Karpas-422 (cell line): Measurements from ENCODE around the gene PIGO. TPM values are rescaled to one million over a fixed set of nuclear protein-coding genes. Genes with fewer than 3 reads are reported as not detected.
A peak's percentile ranks its signal among the peaks of the same experiment; 100 is the strongest.

ENCODE experiments used
- DNase-seq: peaks from one replicate; pipeline ENCODE4 v3.0.0-alpha.2; 2015
- H2AFZ ChIP-seq: fragments of 200-600 bp; sonication (generic); 2 replicates; pipeline ENCODE4 v1.6.1; 2014; ENCODE audit warnings: antibody characterized with exemption, low read length, mixed read lengths
- H3K27ac ChIP-seq: fragments of 200-600 bp; sonication (generic); 2 replicates; pipeline ENCODE4 v1.5.1; 2014; ENCODE audit warnings: mild to moderate bottlenecking, low read length, moderate library complexity
- H3K27me3 ChIP-seq: fragments of 200-600 bp; sonication (generic); 2 replicates; pipeline ENCODE4 v1.6.1; 2014; ENCODE audit warnings: low read length, mixed read lengths
- H3K36me3 ChIP-seq: fragments of 200-600 bp; sonication (generic); 2 replicates; pipeline ENCODE4 v1.6.1; 2014; ENCODE audit warnings: low read length, mixed read lengths; ENCODE audit not compliant: insufficient read depth
- H3K4me1 ChIP-seq: fragments of 200-600 bp; sonication (generic); 2 replicates; pipeline ENCODE4 v1.6.1; 2014; ENCODE audit warnings: mild to moderate bottlenecking, low read length, mixed read lengths
- H3K4me2 ChIP-seq: fragments of 200-600 bp; sonication (generic); 2 replicates; pipeline ENCODE4 v1.6.1; 2014; ENCODE audit warnings: low read length, low read depth, mild to moderate bottlenecking; ENCODE audit not compliant: poor library complexity, severe bottlenecking
- H3K4me3 ChIP-seq: fragments of 200-600 bp; sonication (generic); 2 replicates; pipeline ENCODE4 v1.5.1; 2014; ENCODE audit warnings: mild to moderate bottlenecking, antibody characterized with exemption, low read length, mixed read lengths
- H3K79me2 ChIP-seq: fragments of 200-600 bp; sonication (generic); 2 replicates; pipeline ENCODE4 v1.6.1; 2014; ENCODE audit warnings: mild to moderate bottlenecking, low read length, mixed read lengths
- H3K9ac ChIP-seq: fragments of 200-600 bp; sonication (generic); 2 replicates; pipeline ENCODE4 v1.6.0; 2014; ENCODE audit warnings: low read length
- H3K9me2 ChIP-seq: fragments of 200-600 bp; sonication (generic), shearing (Covaris generic); replicated peaks from 2 replicates; pipeline ENCODE4 v1.6.0; 2014; ENCODE audit warnings: mild to moderate bottlenecking, low read length, moderate library complexity; ENCODE audit not compliant: insufficient read depth
- H3K9me3 ChIP-seq: fragments of 300-700, 200-600 bp; sonication (generic); 2 replicates; pipeline ENCODE4 v1.6.1; 2014; ENCODE audit warnings: low read length, mixed read lengths
- H4K20me1 ChIP-seq: fragments of 200-600 bp; sonication (generic); 2 replicates; pipeline ENCODE4 v1.6.1; 2014; ENCODE audit warnings: mild to moderate bottlenecking, antibody characterized with exemption, low read length, low read depth; ENCODE audit not compliant: insufficient read depth
- total RNA-seq: library from RNA; depleted of rRNA; stranded (reverse); fragments of >200 nt; shearing (Covaris generic); gene quantifications from 2 replicates; pipeline ENCODE4 v1.2.3, GENCODE V29; 2014; ENCODE audit warnings: low replicate concordance

Gene PIGO
- total RNA-seq, 1 experiment from 2014 or later: 25.1 TPM

- no peaks in the 10 kb centered on the region for H3K9me3 ChIP-seq
- DNase-seq: peak; percentile 99
- no peaks in the 10 kb centered on the region for H3K9me2 ChIP-seq
- H3K27me3 ChIP-seq: no peaks in the 10 kb centered on the region
- H4K20me1 ChIP-seq: peaks cover 40% of the 10 kb centered on the region
- peak within 1 kb of the TSS; percentile 99 for H3K9ac ChIP-seq
- peak within 1 kb of the TSS; percentile 94 for H3K4me3 ChIP-seq
- peaks cover 25% of the 10 kb centered on the region for H3K36me3 ChIP-seq
- H3K4me1 ChIP-seq: peaks cover 25% of the 10 kb centered on the region
- no peak within 1 kb of the TSS for H2AFZ ChIP-seq
- peak within 1 kb of the TSS; percentile 92 for H3K4me2 ChIP-seq
- H3K27ac ChIP-seq: peak within 1 kb of the TSS; percentile 96
- peaks cover 57% of the 10 kb centered on the region for H3K79me2 ChIP-seq
Observed at GRCh38 chr9:35072461-35073278, 23.7 kb downstream of the PIGO start, which contains the start of gene VCP. Gene VCP (minus strand): TSS chr9:35072625. CDS start chr9:35072353, 272 bp downstream.

- peaks cover 48% of the 10 kb centered on the region for H4K20me1 ChIP-seq
- H3K4me3 ChIP-seq: peak overlapping the region; percentile 94
- H3K9ac ChIP-seq: peak overlapping the region; percentile 99
- peaks cover 57% of the 10 kb centered on the region for H3K79me2 ChIP-seq
- H2AFZ ChIP-seq: no peak overlapping the region
- peak; percentile 93 for DNase-seq
- H3K36me3 ChIP-seq: peaks cover 32% of the 10 kb centered on the region
- no peaks in the 10 kb centered on the region for H3K27me3 ChIP-seq
- H3K4me2 ChIP-seq: peak overlapping the region; percentile 92
- H3K9me2 ChIP-seq: no peaks in the 10 kb centered on the region
- H3K27ac ChIP-seq: peak overlapping the region; percentile 96
- peaks cover 24% of the 10 kb centered on the region for H3K4me1 ChIP-seq
- no peaks in the 10 kb centered on the region for H3K9me3 ChIP-seq
Observed at GRCh38 chr9:35071814-35072460, 24.5 kb downstream of the PIGO start.

GRCh38 chr9:35070823-35071813 is 25.3 kb downstream of the PIGO start:
- peak; percentile 76 for DNase-seq
- Histone ChIP-seq H4K20me1 (peaks cover 50% of the 10 kb centered on the region), H3K4me2 (peak overlapping the region; percentile 92), H3K9me2 (no peaks in the 10 kb centered on the region), H3K27me3 (no peaks in the 10 kb centered on the region), H3K4me1 (peaks cover 24% of the 10 kb centered on the region), H3K9me3 (no peaks in the 10 kb centered on the region), H3K27ac (peak overlapping the region; percentile 96), H2AFZ (no peak overlapping the region), H3K79me2 (peaks cover 58% of the 10 kb centered on the region), H3K4me3 (peak overlapping the region; percentile 94), H3K9ac (peak overlapping the region; percentile 99), H3K36me3 (peaks cover 37% of the 10 kb centered on the region)

DNA sequence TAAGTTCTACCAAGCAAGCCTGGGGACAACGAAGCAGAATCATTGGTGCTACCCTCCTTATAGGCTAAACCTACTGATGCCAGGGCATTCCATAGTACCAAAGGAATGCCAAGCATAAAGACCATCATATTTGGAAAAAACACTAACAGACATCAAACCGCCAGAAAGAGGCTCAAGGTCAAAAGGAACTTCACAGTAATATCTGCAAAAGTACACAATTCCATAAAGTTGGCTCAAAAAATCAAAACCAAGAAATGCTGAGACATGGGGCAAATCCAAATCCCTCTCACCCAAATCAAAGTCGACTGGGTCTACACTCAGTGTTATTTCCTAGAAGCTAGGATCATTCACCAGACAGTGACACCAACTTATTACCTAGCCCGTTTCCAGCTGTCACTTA is 27.4 kb downstream of the PIGO start:
- H3K36me3 ChIP-seq: peaks cover 48% of the 10 kb centered on the region
- no peak overlapping the region for H3K4me3 ChIP-seq
- H3K79me2 ChIP-seq: peaks cover 58% of the 10 kb centered on the region
- no peaks in the 10 kb centered on the region for H3K9me3 ChIP-seq
- H2AFZ ChIP-seq: no peak overlapping the region
- peaks cover 24% of the 10 kb centered on the region for H3K4me1 ChIP-seq
- H3K4me2 ChIP-seq: no peak overlapping the region
- H4K20me1 ChIP-seq: peaks cover 58% of the 10 kb centered on the region
- no peak for DNase-seq
- H3K27ac ChIP-seq: no peak overlapping the region
- no peaks in the 10 kb centered on the region for H3K9me2 ChIP-seq
- no peak overlapping the region for H3K9ac ChIP-seq
- no peaks in the 10 kb centered on the region for H3K27me3 ChIP-seq

DNA sequence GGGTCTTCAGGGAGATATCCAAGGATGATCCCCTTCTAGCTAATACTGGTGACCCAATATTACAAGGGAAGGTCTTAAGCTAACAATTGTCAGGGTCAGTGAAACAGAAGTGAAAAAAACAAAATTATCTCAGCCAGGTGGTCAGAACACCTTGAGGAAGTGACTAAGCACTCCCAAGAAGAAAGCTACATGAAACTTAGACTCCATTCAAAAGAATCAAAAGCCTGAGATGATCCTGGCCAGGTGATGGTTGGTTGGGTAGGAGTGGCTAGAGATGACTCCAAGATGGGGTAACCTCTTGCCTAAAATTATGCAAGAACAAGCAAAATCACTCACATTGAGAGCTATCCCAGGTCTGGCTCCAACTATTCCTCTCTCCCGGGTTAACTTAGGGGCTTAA is 29.3 kb downstream of the PIGO start:
- DNase-seq: no peak
- Histone ChIP-seq H3K27ac (no peak overlapping the region), H3K79me2 (peaks cover 67% of the 10 kb centered on the region), H3K4me3 (no peak overlapping the region), H3K36me3 (peaks cover 66% of the 10 kb centered on the region), H3K9me3 (no peaks in the 10 kb centered on the region), H3K9ac (no peak overlapping the region), H3K4me1 (peaks cover 17% of the 10 kb centered on the region), H4K20me1 (peaks cover 58% of the 10 kb centered on the region), H3K4me2 (no peak overlapping the region), H3K27me3 (no peaks in the 10 kb centered on the region), H2AFZ (no peak overlapping the region), H3K9me2 (no peaks in the 10 kb centered on the region)

- Histone ChIP-seq H3K4me2 (no peak overlapping the region), H3K27me3 (no peaks in the 10 kb centered on the region), H3K36me3 (peaks cover 87% of the 10 kb centered on the region), H2AFZ (no peak overlapping the region), H3K9me3 (no peaks in the 10 kb centered on the region), H3K4me3 (no peak overlapping the region), H4K20me1 (peaks cover 22% of the 10 kb centered on the region), H3K9ac (no peak overlapping the region), H3K27ac (no peak overlapping the region), H3K9me2 (no peaks in the 10 kb centered on the region), H3K79me2 (peaks cover 14% of the 10 kb centered on the region), H3K4me1 (no peaks in the 10 kb centered on the region)
- DNase-seq: no peak
Observed at GRCh38 chr9:35060548-35061207, 35.7 kb downstream of the PIGO start.

- Histone ChIP-seq H3K4me2 (no peak overlapping the region), H3K27ac (no peak overlapping the region), H3K9ac (no peak overlapping the region), H4K20me1 (0 out of 2 replicates have a peak, but pooled peaks cover 15% of the 10 kb centered on the region), H3K9me2 (no peaks in the 10 kb centered on the region), H3K36me3 (peaks cover 84% of the 10 kb centered on the region), H3K79me2 (peaks cover 14% of the 10 kb centered on the region; the same call in 1 of the 2 replicates), H3K27me3 (no peaks in the 10 kb centered on the region), H3K4me3 (no peak overlapping the region), H3K9me3 (no peaks in the 10 kb centered on the region), H2AFZ (no peak overlapping the region), H3K4me1 (no peaks in the 10 kb centered on the region)
- no peak for DNase-seq
Observed at GRCh38 chr9:35059438-35059837, 37.0 kb downstream of the PIGO start.
